HCT116 (cell line): ENCODE measurements around the gene ZP3. TPM values are rescaled to one million over a fixed set of nuclear protein-coding genes. Genes with fewer than 3 reads are reported as not detected.

Experiments
- ATAC-seq: fragments of 200-7000 bp; cut with Tn5 transposase; 2 replicates; pipeline ENCODE4 v1.9.1; 2020; ENCODE audit warnings: mild to moderate bottlenecking, moderate library complexity
- BruUV-seq: library from RNA; stranded (reverse); fragments of 400-500 nt; replicated peaks from 2 replicates; lab custom pipeline; 2021; lab: Mats Ljungman, UMichigan
- CTCF ChIA-PET: fragments of 300-600 bp; sonication (Branson Sonifier 250); formaldehyde crosslinking; loops from one replicate; lab custom pipeline; 2021; ENCODE audit warnings: antibody characterized with exemption; lab: Charles Lee
- POLR2A ChIA-PET: fragments of 300-600, 350-600 bp; sonication (Branson Sonifier 250); formaldehyde crosslinking; loops from one replicate; lab custom pipeline; 2021; ENCODE audit warnings: antibody characterized with exemption; lab: Charles Lee
- RAD21 ChIA-PET, 2 experiments: fragments of 300-600 bp; sonication (Branson Sonifier 250); formaldehyde crosslinking; loops; one replicate each; lab custom pipeline; 2023; ENCODE audit warnings: low total read pairs in 2 of 2; ENCODE audit not compliant: uncharacterized antibody in 2 of 2, unreplicated experiment in 2 of 2, low non-redundant PET in 1 of 2; lab: Charles Lee
- DNase-seq: peaks from one replicate; pipeline ENCODE4 v3.0.0-alpha.2; 2010; ENCODE audit warnings: low read depth, low spot score
- H2AFZ ChIP-seq: fragments of 200-600 bp; shearing (Covaris generic), sonication (generic); 2 replicates; pipeline ENCODE4 v1.6.1; 2017; ENCODE audit warnings: low read depth, mixed run types, mixed read lengths, antibody characterized with exemption, low read length; ENCODE audit not compliant: poor library complexity, severe bottlenecking
- H3K27ac ChIP-seq: 2 replicates; pipeline ENCODE4 v1.5.1; 2012; ENCODE audit warnings: low read depth, low read length
- H3K27me3 ChIP-seq: fragments of 200-600 bp; sonication (generic); 2 replicates; pipeline ENCODE4 v1.6.1; 2016; ENCODE audit warnings: mixed run types, low read length, mixed read lengths; ENCODE audit not compliant: insufficient read depth
- H3K36me3 ChIP-seq, 2 experiments: fragments of 200-500 bp in 1 of 2; fragments of 200-600 bp in 1 of 2; sonication (Bioruptor generic) in 1 of 2; sonication (generic) in 1 of 2; 2 replicates each; pipeline versions ENCODE4 v1.5.1 to v1.6.1; 2014 to 2016; ENCODE audit warnings: low read length in 2 of 2, inconsistent platforms in 1 of 2, mixed read lengths in 1 of 2, mixed run types in 1 of 2; ENCODE audit not compliant: insufficient read depth in 2 of 2, control insufficient read depth in 1 of 2
- H3K4me1 ChIP-seq, 2 experiments: fragments of 200-600 bp in 1 of 2; sonication (generic) in 1 of 2; 2 replicates each; pipeline versions ENCODE4 v1.5.1 to v1.6.1; 2012 to 2017; ENCODE audit warnings: low read length in 2 of 2, inconsistent platforms in 1 of 2, mild to moderate bottlenecking in 1 of 2, mixed read lengths in 1 of 2, mixed run types in 1 of 2, moderate library complexity in 1 of 2; ENCODE audit not compliant: insufficient read depth in 2 of 2, control insufficient read depth in 1 of 2
- H3K4me2 ChIP-seq: fragments of 200-600 bp; sonication (generic); 2 replicates; pipeline ENCODE4 v1.6.1; 2017; ENCODE audit warnings: mixed run types, low read length, mixed read lengths
- H3K4me3 ChIP-seq, 2 experiments: fragments of 200-600 bp in 1 of 2; sonication (generic) in 1 of 2; replicated peaks in 1 of 2; 2 replicates each; pipeline ENCODE4 v1.5.1; 2011 to 2016; ENCODE audit warnings: low read length in 2 of 2, control low read depth in 1 of 2, low read depth in 1 of 2, mild to moderate bottlenecking in 1 of 2, mixed read lengths in 1 of 2, mixed run types in 1 of 2
- H3K79me2 ChIP-seq: fragments of 200-600 bp; sonication (generic); 2 replicates; pipeline ENCODE4 v1.6.1; 2017; ENCODE audit warnings: mild to moderate bottlenecking, mixed run types, low read length, moderate library complexity, mixed read lengths; ENCODE audit not compliant: insufficient read depth
- H3K9ac ChIP-seq: fragments of 200-600 bp; sonication (generic); 2 replicates; pipeline ENCODE4 v1.6.1; 2016; ENCODE audit warnings: low read length, mixed read lengths
- H3K9me2 ChIP-seq: fragments of 200-600 bp; sonication (generic), shearing (Covaris generic); 2 replicates; pipeline ENCODE4 v1.6.1; 2017; ENCODE audit warnings: mixed run types, mild to moderate bottlenecking, moderate library complexity; ENCODE audit not compliant: insufficient read depth
- H3K9me3 ChIP-seq, 2 experiments: fragments of 200-500 bp in 1 of 2; fragments of 200-600 bp in 1 of 2; sonication (Bioruptor generic) in 1 of 2; sonication (generic) in 1 of 2; 2 replicates each; pipeline ENCODE4 v1.6.1; 2014 to 2017; ENCODE audit warnings: low read length in 2 of 2, mixed read lengths in 2 of 2, inconsistent platforms in 1 of 2, low read depth in 1 of 2, mild to moderate bottlenecking in 1 of 2, mixed run types in 1 of 2, moderate library complexity in 1 of 2; ENCODE audit not compliant: control insufficient read depth in 1 of 2, insufficient read depth in 1 of 2
- H4K20me1 ChIP-seq: fragments of 200-600 bp; sonication (generic), shearing (Covaris generic); 2 replicates; pipeline ENCODE4 v1.6.1; 2017; ENCODE audit warnings: mixed run types, mild to moderate bottlenecking, moderate library complexity; ENCODE audit not compliant: insufficient read depth
- CEBPB ChIP-seq: IDR thresholded peaks from 2 replicates; pipeline ENCODE4 v1.6.1; 2012; ENCODE audit warnings: low read depth
- EZH2 ChIP-seq: fragments of 200-600 bp; sonication (generic); IDR thresholded peaks from 2 replicates; pipeline ENCODE4 v1.6.1; 2017; ENCODE audit warnings: antibody characterized with exemption, mixed run types
- POLR2A ChIP-seq: IDR thresholded peaks from 2 replicates; pipeline ENCODE4 v1.7.0; 2011; ENCODE audit warnings: borderline replicate concordance; ENCODE audit not compliant: insufficient read depth, insufficient read length; ENCODE audit errors: extremely low read depth
- RAD21 ChIP-seq: IDR thresholded peaks from 2 replicates; pipeline ENCODE4 v1.6.1; 2012; ENCODE audit warnings: low read depth, mild to moderate bottlenecking
- REST ChIP-seq: IDR thresholded peaks from 2 replicates; pipeline ENCODE4 v1.6.1; 2012; ENCODE audit warnings: low read depth
- SIN3A ChIP-seq: IDR thresholded peaks from 2 replicates; pipeline ENCODE4 v1.6.1; 2012; ENCODE audit warnings: low read depth
- SRF ChIP-seq: IDR thresholded peaks from 2 replicates; pipeline ENCODE4 v1.6.1; 2012; ENCODE audit warnings: low read depth
- TCF7L2 ChIP-seq: IDR thresholded peaks from 2 replicates; pipeline ENCODE4 v1.7.0; 2011; ENCODE audit warnings: borderline replicate concordance, inconsistent platforms; ENCODE audit not compliant: insufficient read depth, insufficient read length; ENCODE audit errors: extremely low read depth
- ZBTB33 ChIP-seq: IDR thresholded peaks from 2 replicates; pipeline ENCODE4 v1.6.1; 2011; ENCODE audit warnings: mild to moderate bottlenecking, low read length, moderate library complexity; ENCODE audit not compliant: insufficient replicate concordance; ENCODE audit errors: extremely low read depth
- ZFX ChIP-seq: fragments of 450-650 bp; IDR thresholded peaks from 2 replicates; pipeline ENCODE4 v1.6.1; 2017
- ZNF274 ChIP-seq: fragments of 200-500 bp; sonication (Bioruptor generic); IDR thresholded peaks from 2 replicates; pipeline ENCODE4 v1.6.1; 2014; ENCODE audit warnings: mild to moderate bottlenecking, low read depth, low read length, inconsistent platforms
- intact Hi-C: fragments of 100-400 bp; cut with micrococcal nuclease; formaldehyde crosslinking; loops from 2 replicates; pipeline ENCODE4 v1.10.0; 2022
- total RNA-seq: library from RNA; stranded (reverse); gene quantifications from one replicate; pipeline ENCODE4 v1.2.1, GENCODE V29; 2021; ENCODE audit not compliant: unreplicated experiment
- TF ChIP-seq, protein P1 (sequence below), 3 experiments: fragments of 200-600 bp in 1 of 3; sonication (generic) in 1 of 3; IDR thresholded peaks in 2 of 3; conservative IDR thresholded peaks in 1 of 3; 2 replicates each; pipeline ENCODE4 v1.5.1; 2012 to 2017; ENCODE audit warnings: low read depth in 2 of 3, low read length in 2 of 3, antibody characterized with exemption in 1 of 3, borderline replicate concordance in 1 of 3, control low read depth in 1 of 3, mild to moderate bottlenecking in 1 of 3, mixed read lengths in 1 of 3, mixed run types in 1 of 3, moderate library complexity in 1 of 3; ENCODE audit not compliant: insufficient read depth in 1 of 3
- TF ChIP-seq, protein P2 (sequence below): IDR thresholded peaks from 2 replicates; pipeline ENCODE4 v1.6.1; 2012

ZP3 gene
- total RNA-seq, 1 experiment from 2014 or later: 23.4 TPM

- H3K9me3 ChIP-seq: no peaks in the 10 kb centered on the region
- no peak overlapping the region for H3K9ac ChIP-seq
- ChIA-PET CTCF (no interaction called here), POLR2A (no interaction called here), RAD21 (no interaction called here)
- H3K4me3 ChIP-seq: no peak overlapping the region
- DNase-seq (no peak), ATAC-seq (no peak)
- intact Hi-C loops: no loop called here
- H2AFZ ChIP-seq: no peak overlapping the region
- H4K20me1 ChIP-seq: no peaks in the 10 kb centered on the region
- TF ChIP-seq POLR2A: no peak
- TF ChIP-seq ZBTB33: no peak
- TF ChIP-seq REST: no peak
- no peak for TF ChIP-seq ZFX
- TF ChIP-seq SRF: no peak
- TF ChIP-seq CEBPB: no peak
- TF ChIP-seq, protein P1, sequence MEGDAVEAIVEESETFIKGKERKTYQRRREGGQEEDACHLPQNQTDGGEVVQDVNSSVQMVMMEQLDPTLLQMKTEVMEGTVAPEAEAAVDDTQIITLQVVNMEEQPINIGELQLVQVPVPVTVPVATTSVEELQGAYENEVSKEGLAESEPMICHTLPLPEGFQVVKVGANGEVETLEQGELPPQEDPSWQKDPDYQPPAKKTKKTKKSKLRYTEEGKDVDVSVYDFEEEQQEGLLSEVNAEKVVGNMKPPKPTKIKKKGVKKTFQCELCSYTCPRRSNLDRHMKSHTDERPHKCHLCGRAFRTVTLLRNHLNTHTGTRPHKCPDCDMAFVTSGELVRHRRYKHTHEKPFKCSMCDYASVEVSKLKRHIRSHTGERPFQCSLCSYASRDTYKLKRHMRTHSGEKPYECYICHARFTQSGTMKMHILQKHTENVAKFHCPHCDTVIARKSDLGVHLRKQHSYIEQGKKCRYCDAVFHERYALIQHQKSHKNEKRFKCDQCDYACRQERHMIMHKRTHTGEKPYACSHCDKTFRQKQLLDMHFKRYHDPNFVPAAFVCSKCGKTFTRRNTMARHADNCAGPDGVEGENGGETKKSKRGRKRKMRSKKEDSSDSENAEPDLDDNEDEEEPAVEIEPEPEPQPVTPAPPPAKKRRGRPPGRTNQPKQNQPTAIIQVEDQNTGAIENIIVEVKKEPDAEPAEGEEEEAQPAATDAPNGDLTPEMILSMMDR (IDR thresholded peaks at IDR 0.05 in 2 of 3, conservative IDR thresholded peaks at IDR 0.05 in 1 of 3; ENCODE audit: borderline replicate concordance in 1 of 3, insufficient read depth in 1 of 3, low read depth in 2 of 3, low read length in 2 of 3): no peak
- no peak for TF ChIP-seq RAD21
- no peak for TF ChIP-seq EZH2
- no peak for TF ChIP-seq ZNF274
- no peak for TF ChIP-seq TCF7L2
- TF ChIP-seq, protein P2, sequence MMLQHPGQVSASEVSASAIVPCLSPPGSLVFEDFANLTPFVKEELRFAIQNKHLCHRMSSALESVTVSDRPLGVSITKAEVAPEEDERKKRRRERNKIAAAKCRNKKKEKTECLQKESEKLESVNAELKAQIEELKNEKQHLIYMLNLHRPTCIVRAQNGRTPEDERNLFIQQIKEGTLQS: no peak
- no peak for TF ChIP-seq SIN3A
- H3K27ac ChIP-seq: no peak overlapping the region
- no TSS peak for BruUV-seq
- no peaks in the 10 kb centered on the region for H3K79me2 ChIP-seq
- H3K27me3 ChIP-seq: no peaks in the 10 kb centered on the region
- H3K4me1 ChIP-seq: peaks cover 7 to 17% of the 10 kb centered on the region in 2 experiments; a peak in 3 of 4 replicates
- no peak overlapping the region for H3K4me2 ChIP-seq
- H3K36me3 ChIP-seq: no peaks in the 10 kb centered on the region
- no peaks in the 10 kb centered on the region for H3K9me2 ChIP-seq
These were observed 19.0 kb upstream of the ZP3 start for GRCh38 chr7:76405738-76406137.
